ENCODE data around the gene XPO4. TPM values are rescaled to one million over a fixed set of nuclear protein-coding genes. Genes with fewer than 3 reads are reported as not detected.
A peak's percentile ranks its signal among the peaks of the same experiment; 100 is the strongest.

Gene XPO4
- total RNA-seq, 3 donors from 2014 or later (not counting 1 experiment from before 2014, with no cell fraction given): 11.7 to 19.8 (median 19.7) TPM

GRCh38 chr13:20796791-20797508 is 105.6 kb downstream of the XPO4 start:
- Histone ChIP-seq H3K36me3 (ENCODE audit: control insufficient read depth, insufficient read depth, low read length) (peaks cover 35% of the 10 kb centered on the region), H3K27ac (ENCODE audit: low read length) (no peak overlapping the region), H3K4me1 (ENCODE audit: control insufficient read depth, insufficient read depth, low read length) (no peaks in the 10 kb centered on the region), H3K27me3 (ENCODE audit: control insufficient read depth, insufficient read depth, low read length) (no peaks in the 10 kb centered on the region), H3K9me3 (ENCODE audit: control insufficient read depth, insufficient read depth, low read length) (no peaks in the 10 kb centered on the region), H3K4me3 (ENCODE audit: low read length) (no peak overlapping the region)
- intact Hi-C loops (cut with micrococcal nuclease): no loop called here
- no peak overlapping the region for H3K4me3 Mint-ChIP-seq
- WGBS (ENCODE audit: insufficient coverage): 53% methylated on average over 4 of the region's 5 CpGs
- ATAC-seq (no peak), DNase-seq (no peak)
- no peak for TF ChIP-seq CTCF (IDR thresholded peaks at IDR 0.05)
- H3K36me3 Mint-ChIP-seq: no peaks in the 10 kb centered on the region
- no peaks in the 10 kb centered on the region for H3K27me3 Mint-ChIP-seq (ENCODE audit: low read depth in 2 of 2)
- no peaks in the 10 kb centered on the region for H3K9me3 Mint-ChIP-seq
- peaks cover 8 to 9% of the 10 kb centered on the region in 2 donors for H3K4me1 Mint-ChIP-seq
- H3K27ac Mint-ChIP-seq: peak overlapping the region in 1 of 2 donors; percentile 17

GRCh38 chr13:20789665-20790064 is 112.9 kb downstream of the XPO4 start:
- H3K9me3 ChIP-seq (ENCODE audit: control insufficient read depth, insufficient read depth, low read length): no peaks in the 10 kb centered on the region
- no peaks in the 10 kb centered on the region for H3K27me3 Mint-ChIP-seq (ENCODE audit: low read depth in 2 of 2)
- ATAC-seq (no peak), DNase-seq (no peak)
- WGBS (ENCODE audit: insufficient coverage): 98% methylated on average over 7 of the region's 7 CpGs
- intact Hi-C loops (cut with micrococcal nuclease): no loop called here
- peaks cover 23% of the 10 kb centered on the region for H3K36me3 ChIP-seq (ENCODE audit: control insufficient read depth, insufficient read depth, low read length)
- peaks cover 7% of the 10 kb centered on the region for H3K36me3 Mint-ChIP-seq
- no peaks in the 10 kb centered on the region for H3K27me3 ChIP-seq (ENCODE audit: control insufficient read depth, insufficient read depth, low read length)
- H3K4me3 Mint-ChIP-seq: no peak overlapping the region
- H3K27ac ChIP-seq (ENCODE audit: low read length): no peak overlapping the region
- no peaks in the 10 kb centered on the region for H3K4me1 Mint-ChIP-seq
- no peak overlapping the region for H3K4me3 ChIP-seq (ENCODE audit: low read length)
- no peaks in the 10 kb centered on the region for H3K4me1 ChIP-seq (ENCODE audit: control insufficient read depth, insufficient read depth, low read length)
- no peaks in the 10 kb centered on the region for H3K9me3 Mint-ChIP-seq
- no peak overlapping the region for H3K27ac Mint-ChIP-seq
- TF ChIP-seq CTCF (IDR thresholded peaks at IDR 0.05): no peak

- peaks cover 26% of the 10 kb centered on the region for H3K36me3 ChIP-seq (ENCODE audit: control insufficient read depth, insufficient read depth, low read length)
- Mint-ChIP-seq H3K27ac (no peak overlapping the region), H3K27me3 (ENCODE audit: low read depth in 2 of 2) (no peaks in the 10 kb centered on the region), H3K9me3 (no peaks in the 10 kb centered on the region), H3K36me3 (peaks cover 7% of the 10 kb centered on the region), H3K4me3 (no peak overlapping the region), H3K4me1 (no peaks in the 10 kb centered on the region)
- TF ChIP-seq CTCF (IDR thresholded peaks at IDR 0.05): no peak
- no peak overlapping the region for H3K4me3 ChIP-seq (ENCODE audit: low read length)
- no peak overlapping the region for H3K27ac ChIP-seq (ENCODE audit: low read length)
- H3K27me3 ChIP-seq (ENCODE audit: control insufficient read depth, insufficient read depth, low read length): no peaks in the 10 kb centered on the region
- WGBS (ENCODE audit: insufficient coverage): no CpG with 5 or more reads among the region's 1 CpG
- no peak for DNase-seq
- H3K4me1 ChIP-seq (ENCODE audit: control insufficient read depth, insufficient read depth, low read length): no peaks in the 10 kb centered on the region
- ATAC-seq: no peak
- no peaks in the 10 kb centered on the region for H3K9me3 ChIP-seq (ENCODE audit: control insufficient read depth, insufficient read depth, low read length)
- intact Hi-C loops (cut with micrococcal nuclease): no loop called here
These were observed 114.2 kb downstream of the XPO4 start for GRCh38 chr13:20788312-20788711.

- intact Hi-C loops (cut with micrococcal nuclease): no loop called here
These were observed 115.4 kb downstream of the XPO4 start for GRCh38 chr13:20787180-20787579.

More at GRCh38 chr13:20787180-20787579, 115.4 kb downstream of the XPO4 start:
- no peaks in the 10 kb centered on the region for H3K27me3 ChIP-seq (ENCODE audit: control insufficient read depth, insufficient read depth, low read length)
- no peaks in the 10 kb centered on the region for H3K4me1 ChIP-seq (ENCODE audit: control insufficient read depth, insufficient read depth, low read length)
- no peaks in the 10 kb centered on the region for H3K4me1 Mint-ChIP-seq
- no peak overlapping the region for H3K4me3 ChIP-seq (ENCODE audit: low read length)
- H3K9me3 Mint-ChIP-seq: no peaks in the 10 kb centered on the region
- WGBS (ENCODE audit: insufficient coverage): 83% methylated on average over 5 of the region's 5 CpGs
- H3K4me3 Mint-ChIP-seq: no peak overlapping the region
- H3K36me3 ChIP-seq (ENCODE audit: control insufficient read depth, insufficient read depth, low read length): peaks cover 31% of the 10 kb centered on the region
- ATAC-seq (no peak), DNase-seq (no peak)
- no peaks in the 10 kb centered on the region for H3K27me3 Mint-ChIP-seq (ENCODE audit: low read depth in 2 of 2)
- H3K27ac ChIP-seq (ENCODE audit: low read length): no peak overlapping the region
- H3K9me3 ChIP-seq (ENCODE audit: control insufficient read depth, insufficient read depth, low read length): no peaks in the 10 kb centered on the region
- H3K27ac Mint-ChIP-seq: no peak overlapping the region
- TF ChIP-seq CTCF (IDR thresholded peaks at IDR 0.05): no peak
- H3K36me3 Mint-ChIP-seq: peaks cover 13% of the 10 kb centered on the region

Data from natural killer cell (primary cell).